Measurements from ENCODE around the gene CRYBG2.

DNA sequence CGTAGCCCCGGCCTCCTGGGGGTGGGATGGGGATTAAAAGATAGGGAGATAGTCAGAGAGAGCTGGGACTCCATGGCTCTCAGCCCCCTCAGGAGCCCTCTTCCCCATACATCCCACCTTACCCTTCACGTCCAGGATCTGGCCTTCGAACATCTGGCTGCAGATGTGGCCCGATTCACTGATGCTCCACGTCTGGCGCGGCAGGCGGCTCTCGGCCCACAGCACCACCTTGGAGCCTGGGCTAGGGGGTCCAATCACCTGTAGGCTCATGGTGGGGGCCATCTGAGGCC lies 31.9 kb downstream of the CRYBG2 start:
- TF ChIP-seq CTCF (conservative IDR thresholded peaks at IDR 0.05) (no peak), ZFX (IDR thresholded peaks at IDR 0.05) (no peak)

Measured in C4-2B (cell line).